Nephron progenitor cell (in vitro differentiated cells): ENCODE measurements around the gene FAM170B.

Experiments used
- DNase-seq: peaks from one replicate; pipeline ENCODE4 v3.0.0; 2021
- H3K27ac Mint-ChIP-seq: 2 replicates; pipeline ENCODE4 v1.8.0; 2021; ENCODE audit warnings: mild to moderate bottlenecking, moderate library complexity, mixed read lengths
- H3K27me3 Mint-ChIP-seq: 2 replicates; pipeline ENCODE4 v1.8.0; 2021; ENCODE audit warnings: mild to moderate bottlenecking, low read depth, mixed read lengths; ENCODE audit not compliant: poor library complexity
- H3K36me3 Mint-ChIP-seq: 2 replicates; pipeline ENCODE4 v1.8.0; 2021; ENCODE audit warnings: low read depth, mixed read lengths
- H3K4me1 Mint-ChIP-seq: 2 replicates; pipeline ENCODE4 v1.8.0; 2021; ENCODE audit warnings: mixed read lengths
- H3K4me3 Mint-ChIP-seq: 2 replicates; pipeline ENCODE4 v1.8.0; 2021; ENCODE audit warnings: mild to moderate bottlenecking, moderate library complexity, mixed read lengths
- H3K9me3 Mint-ChIP-seq: 2 replicates; pipeline ENCODE4 v1.8.0; 2021; ENCODE audit warnings: mild to moderate bottlenecking, moderate library complexity, mixed read lengths
- CTCF ChIP-seq: fragments of 200-600 bp; sonication (generic); IDR thresholded peaks from 2 replicates; pipeline ENCODE4 v1.5.0; 2021; ENCODE audit warnings: antibody characterized with exemption

Gene FAM170B

GRCh38 chr10:49090189-49090575 lies 43.6 kb downstream of the FAM170B start:
- Mint-ChIP-seq H3K9me3 (peaks cover 30% of the 10 kb centered on the region), H3K27ac (no peak overlapping the region), H3K4me1 (peaks cover 28% of the 10 kb centered on the region), H3K4me3 (no peak overlapping the region), H3K36me3 (peaks cover 4% of the 10 kb centered on the region), H3K27me3 (peaks cover 9% of the 10 kb centered on the region)
- DNase-seq: no peak
- TF ChIP-seq CTCF: no peak

- no peak overlapping the region for H3K27ac Mint-ChIP-seq
Observed at GRCh38 chr10:49089557-49090188, 44.1 kb downstream of the FAM170B start.

GRCh38 chr10:49089152-49089551 lies 44.7 kb downstream of the FAM170B start:
- no peak overlapping the region for H3K4me3 Mint-ChIP-seq
- DNase-seq: no peak
- no peak for TF ChIP-seq CTCF
- H3K27ac Mint-ChIP-seq: no peak overlapping the region
- H3K27me3 Mint-ChIP-seq: peaks cover 9% of the 10 kb centered on the region
- peaks cover 28% of the 10 kb centered on the region for H3K9me3 Mint-ChIP-seq
- H3K4me1 Mint-ChIP-seq: peaks cover 18% of the 10 kb centered on the region
- peaks cover 4% of the 10 kb centered on the region for H3K36me3 Mint-ChIP-seq

More at GRCh38 chr10:49089557-49090188, 44.1 kb downstream of the FAM170B start:
- no peak for TF ChIP-seq CTCF
- Mint-ChIP-seq H3K27me3 (peaks cover 9% of the 10 kb centered on the region), H3K4me3 (no peak overlapping the region), H3K4me1 (peaks cover 23% of the 10 kb centered on the region), H3K36me3 (peaks cover 4% of the 10 kb centered on the region), H3K9me3 (peaks cover 31% of the 10 kb centered on the region)
- DNase-seq: no peak

- peaks cover 20% of the 10 kb centered on the region for H3K4me1 Mint-ChIP-seq
- no peak overlapping the region for H3K4me3 Mint-ChIP-seq
- no peak for DNase-seq
- H3K9me3 Mint-ChIP-seq: peaks cover 27% of the 10 kb centered on the region
- peaks cover 11% of the 10 kb centered on the region for H3K27me3 Mint-ChIP-seq
- no peak overlapping the region for H3K27ac Mint-ChIP-seq
- no peak for TF ChIP-seq CTCF
- H3K36me3 Mint-ChIP-seq: peaks cover 4% of the 10 kb centered on the region
Observed at GRCh38 chr10:49086889-49087288, 46.9 kb downstream of the FAM170B start.

GRCh38 chr10:49083261-49083660 lies 50.6 kb downstream of the FAM170B start:
- Mint-ChIP-seq H3K27ac (no peak overlapping the region), H3K9me3 (peaks cover 27% of the 10 kb centered on the region), H3K36me3 (peaks cover 4% of the 10 kb centered on the region), H3K4me3 (no peak overlapping the region), H3K4me1 (peaks cover 9% of the 10 kb centered on the region), H3K27me3 (peaks cover 29% of the 10 kb centered on the region)
- no peak for TF ChIP-seq CTCF
- no peak for DNase-seq

- Mint-ChIP-seq H3K27ac (no peak overlapping the region), H3K27me3 (peaks cover 29% of the 10 kb centered on the region), H3K9me3 (peaks cover 27% of the 10 kb centered on the region), H3K4me3 (no peak overlapping the region), H3K36me3 (peaks cover 4% of the 10 kb centered on the region), H3K4me1 (peaks cover 9% of the 10 kb centered on the region)
- TF ChIP-seq CTCF: no peak
- DNase-seq: no peak
Observed at GRCh38 chr10:49082766-49083165, 51.1 kb downstream of the FAM170B start.
